GM18498 (cell line): ENCODE data around the gene TIAL1.
A peak's percentile ranks its signal among the peaks of the same experiment; 100 is the strongest.
"Not testable (repeated sequence)": the region's sequence is repeated elsewhere in the genome, so short reads cannot be mapped to it uniquely, and the experiment has no call there.

Experiments
- ATAC-seq: cut with Tn5 transposase; IDR thresholded peaks from one replicate; pipeline ENCODE4 v1.9.1; 2021; ENCODE audit warnings: mild to moderate bottlenecking, moderate library complexity; ENCODE audit not compliant: unreplicated experiment

Gene TIAL1

DNA sequence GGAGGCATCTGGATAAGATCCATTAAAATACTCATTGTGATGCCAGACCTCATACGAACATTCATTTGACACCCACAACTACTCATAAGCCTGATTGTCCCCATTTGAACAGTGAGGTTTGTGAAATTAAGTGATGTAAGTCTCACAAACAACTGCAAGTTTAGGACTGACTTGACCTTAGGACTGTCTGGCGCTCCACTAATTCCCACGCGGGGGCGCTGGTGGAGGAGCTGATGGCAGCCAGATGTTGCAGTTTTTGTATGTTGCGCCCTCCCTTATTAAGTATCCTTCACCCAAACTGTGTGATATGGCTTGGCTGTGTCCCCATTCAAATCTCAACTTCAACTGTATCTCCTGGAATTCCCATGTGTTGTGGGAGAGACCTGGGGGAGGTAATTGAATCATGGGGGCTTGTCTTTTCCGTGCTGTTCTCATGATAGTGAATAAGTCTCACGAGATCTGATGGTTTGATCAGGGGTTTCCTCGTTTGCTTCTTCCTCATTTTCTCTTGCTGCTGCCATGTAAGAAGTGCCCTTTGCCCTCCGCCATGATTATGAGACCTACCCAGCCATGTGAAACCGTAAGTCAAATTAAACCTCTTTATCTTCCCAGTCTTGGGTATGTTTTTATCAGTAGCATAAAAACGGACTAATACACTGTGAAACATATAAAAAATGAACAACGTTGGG is 20.3 kb upstream of the TIAL1 start:
- ATAC-seq: no peak

DNA sequence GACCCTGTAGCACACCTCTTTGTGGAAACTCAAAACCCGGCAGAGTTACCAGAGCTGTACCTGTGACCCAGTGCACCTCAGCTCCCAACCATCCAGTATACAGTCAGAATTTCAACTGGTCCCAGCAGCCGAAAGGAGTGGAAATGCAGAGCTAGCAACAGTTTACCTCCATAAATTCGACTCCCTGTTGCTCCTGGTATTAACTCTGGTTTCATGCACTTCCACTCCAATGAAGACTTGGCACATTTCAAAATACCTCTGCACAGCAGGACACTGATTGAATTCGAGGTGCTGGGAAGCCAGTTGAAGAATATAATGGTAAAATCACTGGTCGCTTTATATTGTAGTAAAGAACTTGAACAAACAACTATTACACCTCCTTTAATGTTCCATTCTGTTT is 17.9 kb upstream of the TIAL1 start:
- no peak for ATAC-seq

DNA sequence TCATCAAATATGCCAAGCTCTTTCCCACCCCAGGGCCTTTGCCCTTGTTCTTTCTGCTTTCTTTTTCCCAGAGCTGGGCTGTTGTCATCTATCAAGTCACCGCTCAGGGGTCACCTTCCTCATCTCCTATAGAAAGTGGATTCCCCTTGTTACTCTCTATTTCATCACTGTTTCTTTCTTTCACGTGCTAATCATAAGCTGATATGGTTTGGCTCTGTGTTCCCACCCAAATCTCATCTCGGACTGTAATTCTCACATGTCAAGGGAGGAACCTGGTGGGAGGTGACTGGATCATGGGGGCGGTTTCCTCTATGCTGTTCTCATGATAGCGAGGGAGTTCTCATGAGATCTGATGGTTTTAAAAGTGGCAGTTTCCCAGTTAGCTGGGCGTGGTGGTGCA is 17.0 kb upstream of the TIAL1 start:
- ATAC-seq: no peak

DNA sequence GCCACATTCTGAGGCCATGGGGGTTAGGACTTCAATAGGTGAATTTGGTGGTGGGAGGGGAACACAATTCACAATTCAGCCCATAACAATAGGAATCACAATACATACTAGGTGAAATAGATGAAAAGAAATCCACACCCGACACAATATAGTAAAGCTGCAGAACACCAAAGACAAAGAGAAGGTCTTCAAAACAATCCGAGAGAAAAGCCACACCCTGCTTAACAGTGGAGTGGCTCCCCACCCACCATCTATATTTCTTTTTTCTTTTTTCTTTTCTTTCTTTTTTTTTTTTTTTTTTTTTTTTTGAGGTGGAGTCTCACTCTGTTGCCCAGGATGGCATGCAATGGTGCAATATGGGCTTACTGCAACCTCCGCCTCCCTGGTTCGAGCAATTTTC is 14.7 kb upstream of the TIAL1 start:
- ATAC-seq: no peak

DNA sequence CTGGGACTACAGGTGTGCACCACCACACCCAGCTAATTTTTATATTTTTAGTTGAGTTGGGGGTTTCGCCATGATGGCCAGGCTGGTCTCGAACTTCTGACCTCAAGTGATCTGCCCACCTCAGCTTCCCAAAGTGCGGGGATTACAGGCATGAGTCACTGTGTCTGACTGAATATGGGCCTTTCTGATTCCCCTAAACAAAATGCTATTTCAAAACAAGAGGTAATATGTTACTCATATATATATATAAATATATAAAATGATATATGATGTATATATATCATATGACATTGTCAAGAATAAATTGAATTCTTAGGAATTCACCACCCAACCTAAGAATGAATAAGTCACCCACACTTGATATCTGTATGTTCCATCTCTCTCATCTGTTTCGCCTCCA is 12.8 kb upstream of the TIAL1 start:
- no peak for ATAC-seq

DNA sequence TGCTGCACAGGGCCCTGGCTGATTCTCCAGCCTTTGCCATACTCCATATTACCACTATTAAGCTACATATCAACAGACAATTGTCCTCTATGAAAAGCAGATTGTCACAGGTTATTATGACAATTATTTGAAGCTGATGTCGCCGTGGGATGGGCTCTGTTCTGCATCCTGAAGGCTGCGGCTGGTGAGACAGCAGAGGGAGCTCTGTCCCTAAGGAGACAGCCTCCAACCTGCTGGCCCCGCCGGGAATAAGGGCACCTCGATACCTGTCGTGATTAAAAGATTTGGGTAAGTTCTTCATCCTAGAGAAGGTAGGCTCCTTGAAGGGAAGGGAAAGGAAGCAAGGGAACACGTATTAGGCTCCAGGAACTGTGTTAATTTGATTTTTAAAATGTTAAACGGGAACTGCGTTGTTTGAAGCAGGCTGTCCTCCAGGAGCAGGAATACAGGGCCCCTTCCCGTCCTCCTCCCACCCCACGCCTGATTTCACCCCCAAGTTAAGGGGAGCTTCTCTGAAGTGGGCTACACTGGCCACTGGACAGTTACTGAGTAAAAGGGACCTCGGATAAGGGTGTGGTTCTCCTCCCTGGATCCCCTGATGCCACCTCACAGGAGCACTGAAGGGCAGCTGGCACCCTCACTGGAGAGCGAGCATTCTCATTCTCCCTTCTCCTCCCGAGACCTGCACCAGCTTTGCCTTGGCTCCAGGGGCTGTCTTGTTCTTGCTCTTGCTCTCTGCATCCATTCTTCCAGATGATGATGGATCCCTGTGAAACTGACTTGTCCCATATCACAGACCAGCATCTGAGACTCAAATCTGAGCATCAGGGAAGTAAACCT is 11.8 kb upstream of the TIAL1 start:
- no peak for ATAC-seq

DNA sequence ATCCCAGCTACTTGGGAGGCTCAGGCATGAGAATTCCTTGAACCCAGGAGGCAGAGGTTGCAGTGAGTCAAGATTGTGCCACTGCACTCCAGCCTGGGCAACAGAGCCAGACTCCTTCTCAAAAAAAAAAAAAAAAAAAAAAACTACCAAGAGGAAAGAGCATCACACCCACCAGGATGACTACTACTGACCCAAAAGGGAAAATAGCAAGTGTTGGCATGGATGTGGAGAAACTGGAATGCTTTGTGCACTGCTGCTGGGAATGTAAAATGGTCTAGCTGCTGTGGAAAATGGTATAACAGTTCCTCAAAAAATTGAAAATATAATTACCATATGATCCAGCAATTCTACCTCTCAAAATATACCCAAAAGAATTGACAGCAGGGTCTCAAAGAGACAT is 7.7 kb upstream of the TIAL1 start:
- no peak for ATAC-seq

DNA sequence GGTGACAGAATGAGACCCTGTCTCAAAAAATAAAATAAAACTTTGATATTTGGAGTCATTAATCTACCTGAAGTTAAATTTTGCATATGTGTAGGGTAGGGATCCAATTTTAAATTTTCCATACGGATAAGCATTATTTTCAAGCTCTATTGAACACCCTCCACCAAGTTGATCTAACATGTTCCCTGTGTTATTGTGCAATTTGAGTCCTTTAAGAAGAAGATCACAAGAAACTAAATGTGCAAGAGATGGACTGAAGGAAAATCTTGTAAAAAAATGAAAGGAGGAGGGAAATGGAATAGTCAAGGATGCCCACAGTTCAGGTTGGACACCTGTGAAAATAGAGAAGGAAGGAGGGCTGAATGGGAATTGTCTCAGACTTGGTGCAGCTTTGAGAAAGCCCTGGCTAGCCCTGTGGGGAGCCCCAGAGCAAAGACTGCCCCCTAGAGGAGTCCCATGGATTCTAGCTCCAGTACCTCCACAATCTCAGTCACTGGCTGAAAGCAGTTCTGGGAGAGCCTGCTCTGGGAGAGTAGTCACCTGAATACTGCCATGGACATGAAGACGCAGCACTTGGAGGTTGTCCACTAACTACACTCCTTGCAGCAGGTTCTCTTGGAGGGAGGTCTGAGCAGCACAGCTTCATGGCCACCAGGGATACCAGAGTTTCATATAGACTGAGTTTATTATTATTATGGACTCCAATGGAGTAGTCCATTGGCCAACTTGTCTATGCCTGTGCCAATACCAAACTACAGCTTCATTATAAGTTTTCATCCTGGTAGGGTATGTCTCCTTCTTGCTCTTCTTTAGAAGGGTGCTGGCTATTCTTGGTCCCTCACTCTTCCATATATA is 5.7 kb upstream of the TIAL1 start:
- ATAC-seq: no peak

DNA sequence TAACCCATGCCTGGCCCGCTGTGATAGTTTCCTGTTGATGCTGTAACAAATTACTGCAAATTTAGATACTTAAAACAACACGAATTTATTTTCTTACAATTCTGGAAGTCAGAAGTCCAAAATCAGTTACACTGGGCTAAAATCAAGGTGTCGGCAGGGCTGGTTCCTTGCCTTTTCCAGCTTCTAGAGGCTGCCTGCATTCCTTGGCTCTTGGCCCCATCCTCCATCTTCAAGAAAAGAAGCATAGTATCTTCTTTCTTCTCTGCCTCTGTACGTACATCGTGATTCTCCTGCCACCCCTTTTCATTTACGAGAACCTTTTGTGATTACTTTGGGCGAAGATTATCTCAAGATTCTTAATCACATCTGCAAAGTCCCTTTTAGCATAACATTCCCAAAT is 1.6 kb upstream of the TIAL1 start:
- no peak for ATAC-seq

DNA sequence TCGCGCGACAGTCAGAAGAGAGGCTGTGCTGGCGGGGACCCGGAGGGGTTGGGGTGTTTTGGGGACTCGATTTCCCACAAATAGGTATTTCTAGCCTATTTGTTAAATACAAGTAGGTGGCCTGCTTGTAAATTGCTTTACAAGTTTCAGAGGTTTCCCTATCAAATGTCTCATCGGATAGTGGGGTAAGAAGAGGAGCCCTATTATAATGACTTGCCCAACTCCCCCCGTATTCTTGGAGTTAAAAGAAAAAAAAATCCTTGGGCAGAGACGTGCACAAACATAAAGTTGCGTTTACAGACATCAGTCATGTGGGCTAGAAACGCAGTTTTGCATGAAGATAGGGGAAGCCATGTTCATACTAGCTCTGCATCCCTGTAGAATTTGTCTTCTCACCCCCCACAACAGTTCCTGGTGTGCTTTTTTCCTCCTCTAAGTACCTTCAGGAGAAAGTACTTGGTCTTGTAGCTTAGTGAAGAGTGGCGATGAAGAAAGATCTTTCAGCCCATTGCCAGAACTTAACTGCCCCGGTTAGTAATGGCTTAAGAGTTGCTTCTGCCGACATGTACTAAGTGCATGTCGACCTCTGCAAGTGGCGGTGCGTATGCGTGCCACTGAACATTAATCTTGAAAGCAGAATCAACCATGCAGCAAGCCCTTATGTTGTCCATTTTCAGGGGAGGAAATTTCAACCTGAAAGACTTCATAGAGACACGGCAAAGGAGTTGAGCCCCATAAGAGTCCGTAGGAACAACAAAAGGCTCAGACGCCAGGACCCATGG is 832 bp upstream of the TIAL1 start:
- no peak for ATAC-seq

DNA sequence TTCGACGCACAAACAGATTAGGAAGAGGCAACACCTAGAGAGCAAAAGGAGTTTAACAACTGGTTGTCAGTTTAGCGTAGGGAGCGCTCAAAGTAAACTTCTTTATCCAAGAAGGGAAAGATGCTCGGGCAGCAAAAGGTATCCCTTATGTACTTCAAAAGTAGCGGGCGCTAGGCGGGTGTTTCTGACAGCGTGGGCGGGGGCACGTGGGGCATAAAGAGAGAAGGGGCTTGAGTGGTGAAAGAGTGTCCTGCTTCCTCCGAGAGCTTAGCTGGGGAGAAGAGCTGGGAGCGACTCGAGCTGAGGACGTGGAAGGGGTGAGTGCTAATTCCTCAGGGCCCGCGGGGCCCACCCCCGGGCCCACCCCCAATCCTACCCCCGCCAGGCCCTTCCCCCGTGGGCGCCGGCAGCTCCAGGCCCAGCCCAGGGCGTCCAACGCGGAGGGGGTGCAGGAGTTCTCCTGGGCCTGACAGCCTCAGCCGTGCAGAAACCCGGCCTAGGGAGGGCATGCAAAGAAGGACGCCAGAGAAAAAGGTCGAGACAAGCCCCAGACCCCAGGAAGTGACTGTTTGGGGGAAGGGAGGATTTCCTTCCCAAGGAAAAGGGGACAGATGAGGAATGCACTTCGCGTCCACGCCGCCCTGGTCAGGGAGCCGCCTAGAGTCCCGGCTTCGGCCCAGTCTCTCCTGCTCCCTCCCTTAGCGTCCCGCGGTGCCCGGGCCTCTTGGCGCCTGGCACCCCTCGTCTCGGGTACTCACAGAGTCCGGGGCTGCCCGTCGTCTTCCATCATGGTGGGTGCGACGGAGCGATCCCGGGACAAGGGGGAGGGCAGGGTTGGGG is 868 bp downstream of the TIAL1 start:
- ATAC-seq: peak; percentile 24

DNA sequence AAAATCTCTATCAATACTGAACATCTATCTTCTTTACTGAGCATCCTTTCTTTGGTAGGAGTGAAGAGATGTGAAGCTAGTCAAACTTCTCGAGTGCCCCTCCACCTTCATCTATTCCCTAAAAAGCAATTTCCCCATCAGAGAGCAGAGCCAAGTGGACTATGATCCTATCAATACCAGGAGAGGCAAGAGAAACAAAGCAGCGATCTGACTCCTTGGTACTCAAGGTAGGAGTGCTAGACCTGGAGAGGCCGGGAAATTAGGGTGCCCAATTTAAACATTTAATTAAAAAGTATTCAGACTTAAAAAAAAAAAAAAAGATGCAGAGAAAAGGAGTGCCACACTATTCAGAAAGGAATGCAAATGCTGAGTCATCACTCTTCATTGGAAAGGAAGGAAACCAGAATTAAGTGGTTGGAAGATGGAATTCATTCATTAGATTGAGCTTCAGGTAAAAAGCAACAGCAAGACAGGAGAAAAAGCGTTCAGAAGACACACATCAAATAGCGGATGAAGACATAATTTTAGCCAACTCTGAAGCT is 1.6 kb downstream of the TIAL1 start:
- ATAC-seq: no peak

DNA sequence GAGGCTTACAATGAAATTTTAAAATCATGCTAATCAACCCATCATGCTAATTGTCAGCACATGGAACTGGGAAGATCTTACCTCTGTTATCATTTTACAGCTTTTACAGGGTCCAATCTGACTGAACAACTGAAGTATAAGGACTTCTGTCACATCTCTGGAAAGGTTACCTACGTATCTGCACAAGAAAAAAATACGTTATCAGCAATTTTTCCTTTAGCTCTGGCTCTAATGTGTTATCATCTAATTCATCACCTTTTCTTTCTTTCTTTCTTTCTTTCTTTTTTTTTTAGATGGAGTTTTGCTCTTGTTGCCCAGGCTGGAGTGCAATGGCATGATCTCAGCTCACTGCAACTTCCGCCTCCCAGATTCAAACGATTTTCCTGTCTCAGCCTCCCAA is 8.7 kb downstream of the TIAL1 start:
- no peak for ATAC-seq

DNA sequence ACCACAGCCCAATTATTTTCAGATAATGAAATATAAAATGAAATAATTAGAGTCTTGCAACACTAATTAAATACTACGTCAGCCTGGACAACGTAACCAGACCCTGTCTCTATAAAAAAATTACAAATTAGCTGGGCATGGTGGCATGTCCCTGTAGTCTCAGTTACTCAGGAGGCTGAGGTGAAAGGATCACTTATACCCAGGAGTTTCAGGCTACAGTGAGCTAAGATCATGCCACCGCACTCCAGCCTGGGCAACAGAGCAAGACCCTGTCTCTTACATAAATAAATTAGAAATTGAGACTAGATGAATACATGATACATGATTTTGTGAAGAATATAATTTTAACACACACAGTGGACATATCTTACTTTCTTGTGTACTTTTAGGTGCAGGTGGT is 18.4 kb downstream of the TIAL1 start:
- ATAC-seq: no peak

DNA sequence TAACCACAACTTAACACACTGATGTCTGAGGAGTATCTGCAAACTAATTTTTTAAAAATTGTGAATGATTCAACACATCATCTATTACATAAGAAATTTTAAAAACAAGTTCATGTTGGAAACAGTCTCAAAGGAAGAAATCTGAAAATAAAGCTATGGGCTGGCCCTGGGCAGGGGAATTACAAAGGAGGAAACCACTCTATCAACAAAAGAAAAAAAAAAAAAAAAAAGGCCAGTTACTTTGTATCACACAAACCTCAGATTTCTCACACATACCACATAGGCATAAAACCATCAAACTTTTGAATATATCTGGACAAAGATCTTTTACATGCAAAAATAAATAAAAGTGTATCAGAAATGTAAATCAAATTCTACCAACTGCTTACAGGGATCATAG is 20.8 kb downstream of the TIAL1 start:
- no peak for ATAC-seq

DNA sequence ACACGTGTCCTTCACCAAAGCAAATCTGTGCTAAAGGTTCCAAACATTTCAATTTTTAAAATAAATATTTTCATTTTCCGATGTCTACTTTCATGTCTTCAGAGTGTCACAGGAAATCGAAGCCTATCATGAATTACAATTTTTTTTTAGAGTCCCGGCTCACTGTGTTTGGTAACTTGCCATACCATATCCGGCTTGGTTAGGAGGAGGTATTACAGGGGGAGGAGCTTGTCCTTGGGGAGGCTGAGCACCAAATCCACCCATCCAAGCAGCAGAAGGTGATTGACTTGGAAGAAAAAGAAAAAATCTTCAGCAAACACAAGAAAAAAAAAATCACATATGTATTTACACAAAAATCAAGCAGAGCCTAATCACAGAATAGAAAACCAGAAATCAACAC is 21.3 kb downstream of the TIAL1 start:
- no peak for ATAC-seq

DNA sequence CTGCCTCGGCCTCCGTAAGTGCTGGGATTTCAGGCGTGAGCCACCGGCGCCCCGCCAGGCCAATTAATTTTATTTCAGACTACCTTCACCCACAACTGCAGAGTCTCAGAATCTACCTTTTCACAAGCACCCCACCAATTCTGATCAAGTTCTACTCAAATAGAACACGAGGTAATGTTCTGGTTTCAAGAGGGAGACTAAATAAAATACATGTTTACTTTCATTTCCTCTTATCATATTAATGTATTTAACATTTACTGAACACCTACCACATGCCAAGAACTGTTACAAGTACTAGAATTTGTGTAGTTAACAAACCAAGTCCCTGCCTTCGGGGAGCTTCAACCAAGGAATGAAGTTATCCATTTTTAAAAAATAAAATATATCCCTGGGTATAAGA is 28.8 kb downstream of the TIAL1 start:
- ATAC-seq: no peak

DNA sequence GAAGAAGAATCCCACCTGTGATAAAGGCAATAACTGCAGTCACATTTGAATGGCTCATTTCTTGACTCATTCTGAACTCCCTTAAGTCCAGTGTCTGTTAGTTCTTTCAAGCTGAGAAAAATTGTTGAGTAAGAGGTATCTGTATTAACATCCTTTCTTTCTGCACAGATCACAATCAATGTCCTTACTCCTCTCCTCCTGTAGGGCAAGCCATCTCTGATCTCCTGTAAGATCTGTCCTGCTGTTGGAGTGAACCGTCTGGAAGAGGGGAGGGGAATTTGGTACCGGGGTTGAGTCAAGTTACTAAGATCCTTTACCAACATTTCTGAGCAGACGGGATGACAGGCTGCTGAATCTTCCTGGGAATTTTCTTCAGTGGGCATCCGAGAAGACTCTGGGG is 34.7 kb downstream of the TIAL1 start:
- ATAC-seq: no peak

DNA sequence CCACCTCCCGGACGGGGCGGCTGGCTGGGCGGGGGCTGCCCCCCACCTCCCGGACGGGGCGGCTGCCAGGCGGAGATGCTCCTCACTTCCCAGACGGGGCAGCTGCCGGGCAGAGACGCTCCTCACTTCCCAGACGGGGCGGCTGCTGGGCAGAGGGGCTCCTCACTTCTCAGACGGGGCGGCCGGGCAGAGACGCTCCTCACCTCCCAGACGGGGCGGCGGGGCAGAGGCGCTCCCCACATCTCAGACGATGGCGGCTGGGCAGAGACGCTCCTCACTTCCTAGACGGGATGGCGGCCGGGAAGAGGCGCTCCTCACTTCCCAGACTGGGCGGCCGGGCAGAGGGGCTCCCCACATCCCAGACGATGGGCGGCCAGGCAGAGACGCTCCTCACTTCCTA is 37.3 kb downstream of the TIAL1 start:
- not testable (repeated sequence) for ATAC-seq

DNA sequence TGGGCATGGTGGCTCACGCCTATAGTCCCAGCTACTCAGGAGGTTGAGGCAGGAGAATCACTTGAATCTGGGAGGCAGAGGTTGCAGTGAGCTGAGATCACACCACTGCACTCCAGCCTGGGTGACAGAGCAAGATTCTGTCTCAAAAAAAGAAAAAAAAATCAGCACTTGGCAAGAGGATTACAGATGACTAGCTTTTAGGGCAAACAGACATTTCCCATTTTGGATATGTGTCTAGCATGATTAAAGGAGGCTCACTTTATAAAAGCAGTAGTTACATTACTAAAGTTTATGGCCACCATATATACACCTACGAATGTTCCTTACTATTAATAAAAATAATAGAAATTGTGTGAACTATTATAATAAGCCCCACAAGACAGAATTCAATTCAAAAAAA is 40.7 kb downstream of the TIAL1 start:
- not testable (repeated sequence) for ATAC-seq
